HG02970 (cell line): Measurements from ENCODE around the gene GPR161.

Experiments
- ATAC-seq: cut with Tn5 transposase; IDR thresholded peaks from one replicate; pipeline ENCODE4 v1.9.1; 2021; ENCODE audit warnings: mild to moderate bottlenecking, moderate library complexity, moderate number of reproducible peaks; ENCODE audit not compliant: unreplicated experiment, low FRiP score

Gene GPR161

DNA sequence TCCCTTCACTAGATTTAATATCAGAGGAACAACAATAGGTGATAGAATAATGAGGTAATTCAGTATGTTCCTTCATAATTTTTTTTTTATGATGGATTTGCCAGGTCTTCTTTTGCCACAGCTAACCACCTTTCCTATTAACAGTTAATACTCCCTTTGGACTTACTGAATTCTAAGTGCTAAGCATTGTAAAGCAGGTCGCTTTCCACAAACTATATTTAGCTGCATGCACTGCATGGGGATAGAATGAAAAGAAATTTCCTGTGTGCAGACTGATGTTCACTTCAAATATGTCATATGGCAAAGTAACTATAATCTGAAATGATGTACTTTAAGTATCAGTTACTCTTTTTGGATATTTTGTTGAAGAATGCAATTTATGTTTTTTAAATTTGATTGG lies 85.8 kb downstream of the GPR161 start:
- no peak for ATAC-seq

DNA sequence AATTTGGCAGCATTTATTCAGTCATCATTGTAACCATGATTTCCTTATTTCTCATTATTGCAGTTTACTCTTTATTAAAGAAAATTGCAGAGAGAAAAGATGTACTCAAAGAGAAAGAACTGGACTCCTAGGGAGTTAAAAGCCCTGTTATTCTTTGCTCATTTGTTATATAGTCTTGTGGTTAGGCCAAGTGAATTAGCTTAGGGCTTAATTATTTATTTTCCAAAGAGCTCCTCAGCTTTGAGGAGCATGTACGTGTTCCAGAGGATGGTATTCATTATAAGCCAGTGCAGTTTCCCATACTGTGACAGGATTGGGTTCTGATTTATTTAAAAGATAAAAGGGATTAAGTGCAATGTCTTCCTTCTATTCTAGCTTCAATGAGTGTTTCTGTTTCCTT lies 86.4 kb downstream of the GPR161 start:
- no peak for ATAC-seq

DNA sequence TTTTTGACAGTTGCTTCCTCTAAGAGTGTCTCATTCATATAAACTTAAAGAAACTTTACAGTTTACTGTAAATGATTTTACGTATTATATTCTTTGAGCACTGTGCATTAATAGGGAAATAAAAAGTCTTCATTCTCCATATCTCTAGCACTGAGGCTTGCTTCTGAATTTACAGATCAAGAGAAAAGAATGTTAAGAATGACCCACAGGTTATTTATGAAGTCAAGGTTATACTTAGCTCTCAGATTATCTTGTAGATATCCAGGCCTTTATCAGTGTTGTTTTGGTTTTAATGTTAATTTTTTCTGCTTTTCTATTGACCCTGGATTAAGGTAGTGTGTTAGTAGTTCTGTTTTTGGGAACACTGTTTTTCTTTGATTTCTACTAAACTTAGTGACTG lies 91.4 kb downstream of the GPR161 start:
- ATAC-seq = no peak

DNA sequence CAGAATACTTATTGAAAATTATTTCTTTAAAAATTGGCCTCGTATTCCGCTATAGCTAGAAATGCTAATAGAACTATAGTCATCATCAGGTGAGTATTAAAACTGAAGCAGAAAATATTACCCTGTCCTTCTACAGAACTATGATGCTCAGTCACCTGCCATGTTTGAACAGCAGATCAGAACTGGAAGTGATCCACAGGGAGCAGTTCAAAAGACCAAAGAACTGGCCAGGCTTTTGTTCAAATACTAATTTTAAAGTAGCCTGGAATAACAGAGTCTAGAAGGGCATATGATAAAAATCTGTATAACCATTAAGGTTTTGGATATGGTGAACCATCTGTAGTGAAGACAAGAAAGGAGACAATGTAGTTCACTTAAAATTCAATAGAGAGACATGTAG lies 94.4 kb downstream of the GPR161 start:
- ATAC-seq = no peak

DNA sequence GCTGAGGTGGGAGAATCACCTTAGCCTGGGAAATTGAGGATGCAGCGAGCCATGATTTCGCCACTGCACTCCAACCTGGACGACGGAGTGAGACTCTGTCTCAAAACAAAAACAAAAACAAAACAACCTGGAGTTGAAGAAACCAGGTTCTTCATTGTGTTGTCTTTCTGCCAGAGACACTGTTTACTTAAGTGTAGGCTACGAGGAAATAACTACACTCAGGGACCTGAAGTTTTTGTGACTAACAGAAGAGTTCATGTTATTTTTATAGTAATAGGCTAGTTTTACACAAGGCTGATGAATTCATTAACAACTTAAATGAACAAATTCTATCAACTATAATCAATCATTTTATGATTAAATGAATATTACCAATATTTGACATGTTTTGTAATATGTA lies 101.4 kb downstream of the GPR161 start:
- no peak for ATAC-seq

DNA sequence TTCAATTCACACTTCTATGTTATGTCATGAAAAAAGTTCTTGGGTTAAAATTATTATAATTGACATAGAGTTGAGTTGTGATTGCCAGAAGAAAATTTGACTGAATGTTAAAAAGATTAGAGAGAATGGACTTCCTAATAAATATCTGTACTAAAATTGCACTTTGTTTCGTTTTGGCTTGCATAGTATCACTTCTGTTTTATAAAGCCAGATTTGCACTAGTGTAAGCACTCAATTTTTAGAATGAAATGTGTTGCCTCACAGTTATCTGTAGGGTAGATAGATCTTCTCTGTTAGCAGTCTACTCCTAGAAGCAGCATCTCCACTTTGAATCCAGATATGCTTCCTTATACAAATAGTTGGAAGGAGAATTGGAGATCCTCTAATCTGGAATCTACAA lies 104.7 kb downstream of the GPR161 start:
- ATAC-seq = no peak

DNA sequence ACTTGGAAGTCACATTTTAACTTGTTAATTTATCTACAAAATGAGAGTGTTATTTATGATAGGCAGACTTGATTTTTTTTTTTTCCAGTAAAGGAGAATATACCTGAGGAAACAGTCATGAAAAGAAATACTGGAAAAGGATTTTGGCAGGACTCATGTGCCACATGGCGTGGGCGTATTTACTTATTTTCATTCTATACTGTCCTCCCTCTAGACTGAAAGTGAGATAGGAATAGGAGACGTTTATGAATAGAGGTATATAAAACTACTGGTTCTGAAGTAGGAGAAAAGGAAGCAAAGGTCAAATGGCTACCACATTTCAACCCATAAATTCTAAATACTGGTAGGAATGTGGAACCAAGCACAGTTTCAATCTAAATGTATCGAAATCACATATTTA lies 105.1 kb downstream of the GPR161 start:
- ATAC-seq = no peak

DNA sequence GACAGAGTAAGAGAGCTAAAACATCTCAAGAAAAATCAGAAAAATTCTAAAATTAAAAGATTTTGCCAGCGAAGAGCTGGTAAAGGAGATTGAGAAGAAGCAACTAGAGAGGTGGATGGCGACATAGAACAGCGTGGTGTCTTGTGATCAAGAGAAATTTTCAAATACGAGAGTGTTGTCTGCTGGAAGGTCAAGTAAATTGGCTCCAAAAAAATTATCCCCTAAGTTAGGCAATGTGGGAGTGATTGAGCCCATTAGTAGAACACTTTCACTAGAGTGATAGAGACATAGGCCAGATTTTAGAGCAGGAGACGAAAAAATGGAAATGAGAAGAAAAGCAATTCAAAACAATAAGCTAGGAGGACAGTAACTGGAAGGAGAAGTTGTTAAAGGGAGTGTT lies 105.5 kb downstream of the GPR161 start:
- ATAC-seq = no peak
